ENCODE data around the gene RMND5A. TPM values are rescaled to one million over a fixed set of nuclear protein-coding genes. Genes with fewer than 3 reads are reported as not detected.

RMND5A gene
- total and polyA plus RNA-seq, 2 experiments from 2014 or later = 23.0 to 80.8 TPM

DNA sequence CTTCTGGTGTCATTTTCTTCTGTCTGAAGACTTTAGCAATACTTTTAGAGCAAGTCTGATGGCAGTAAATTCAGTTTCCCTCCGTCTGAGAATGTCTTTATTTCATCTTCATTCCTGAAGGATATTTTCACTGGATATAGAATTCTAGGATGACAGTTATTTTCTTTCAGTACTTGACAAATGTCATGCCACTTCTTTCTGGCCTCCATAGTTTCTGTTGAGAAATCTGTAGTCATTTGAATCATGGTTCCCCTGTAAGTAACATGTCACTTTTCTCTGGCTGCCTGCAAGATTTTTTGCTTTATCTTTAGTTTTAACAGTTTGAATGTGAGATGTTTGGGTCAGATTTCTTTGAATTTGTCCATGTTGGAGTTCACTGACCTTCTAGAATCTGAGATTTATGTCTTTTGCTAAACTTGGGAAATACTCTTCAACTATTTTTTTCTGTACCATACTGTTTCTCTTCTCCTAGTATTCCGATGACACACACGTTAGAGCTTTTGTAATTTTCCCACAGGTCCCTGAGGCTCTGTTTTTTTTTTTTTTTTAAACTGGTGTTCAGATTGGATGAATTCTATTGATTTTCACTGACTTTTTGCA, 30.2 kb downstream of the RMND5A start:
- no peaks in the 10 kb centered on the region for H3K36me3 ChIP-seq (replicated peaks; ENCODE audit: insufficient read depth, low read depth)
- no peaks in the 10 kb centered on the region for H3K27me3 ChIP-seq
- H3K9me2 ChIP-seq (replicated peaks; ENCODE audit: insufficient read depth) = no peaks in the 10 kb centered on the region
- peaks cover 27% of the 10 kb centered on the region for H4K20me1 ChIP-seq (ENCODE audit: insufficient read depth, poor library complexity, severe bottlenecking)
- no peaks in the 10 kb centered on the region for H3K4me1 ChIP-seq (ENCODE audit: insufficient read depth)
- no peak overlapping the region for H3K4me2 ChIP-seq
- no peak overlapping the region for H3K4me3 ChIP-seq
- H3K27ac ChIP-seq = no peak overlapping the region
- H3K79me2 ChIP-seq = peaks cover 90% of the 10 kb centered on the region
- no peak for DNase-seq (ENCODE audit: low spot score)
- peaks cover 6% of the 10 kb centered on the region for H3K9me3 ChIP-seq (ENCODE audit: low read depth)
- no peak for TF ChIP-seq EZH2phosphoT487 (IDR thresholded peaks at IDR 0.05; ENCODE audit: low read depth, severe bottlenecking, unreplicated experiment)
- no peak overlapping the region for H2AFZ ChIP-seq
- WGBS (ENCODE audit: low lambda C conversion rate, missing lambda C conversion rate) = 97% methylated on average over 3 of the region's 3 CpGs

DNA sequence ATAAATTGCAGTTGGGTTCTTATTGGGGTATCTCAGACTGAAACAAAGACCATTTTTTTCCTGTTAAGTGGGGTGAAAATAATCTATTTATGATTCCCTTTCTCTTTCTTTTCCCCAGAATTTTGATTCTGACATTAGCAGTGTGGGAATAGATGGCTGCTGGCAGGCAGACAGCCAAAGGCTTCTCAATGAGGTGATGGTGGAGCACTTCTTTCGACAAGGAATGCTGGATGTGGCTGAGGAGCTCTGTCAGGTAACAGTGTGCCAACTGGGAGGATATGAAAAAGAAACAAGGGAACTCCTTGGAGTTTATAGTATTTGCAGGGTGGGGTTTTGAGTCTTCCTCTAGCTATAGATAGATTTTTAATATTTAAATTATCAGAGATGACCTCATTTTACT, 31.7 kb downstream of the RMND5A start:
- H2AFZ ChIP-seq = no peak overlapping the region
- H4K20me1 ChIP-seq (ENCODE audit: insufficient read depth, poor library complexity, severe bottlenecking) = peaks cover 13% of the 10 kb centered on the region
- no peaks in the 10 kb centered on the region for H3K9me2 ChIP-seq (replicated peaks; ENCODE audit: insufficient read depth)
- H3K27ac ChIP-seq = no peak overlapping the region
- 100% methylated on average over 1 of the region's 1 CpG for WGBS (ENCODE audit: low lambda C conversion rate, missing lambda C conversion rate)
- no peak overlapping the region for H3K4me2 ChIP-seq
- peaks cover 6% of the 10 kb centered on the region for H3K9me3 ChIP-seq (ENCODE audit: low read depth)
- H3K4me1 ChIP-seq (ENCODE audit: insufficient read depth) = no peaks in the 10 kb centered on the region
- H3K36me3 ChIP-seq (replicated peaks; ENCODE audit: insufficient read depth, low read depth) = no peaks in the 10 kb centered on the region
- H3K79me2 ChIP-seq = peaks cover 79% of the 10 kb centered on the region
- no peaks in the 10 kb centered on the region for H3K27me3 ChIP-seq
- H3K4me3 ChIP-seq = no peak overlapping the region
- no peak for DNase-seq (ENCODE audit: low spot score)
- TF ChIP-seq, protein P1, sequence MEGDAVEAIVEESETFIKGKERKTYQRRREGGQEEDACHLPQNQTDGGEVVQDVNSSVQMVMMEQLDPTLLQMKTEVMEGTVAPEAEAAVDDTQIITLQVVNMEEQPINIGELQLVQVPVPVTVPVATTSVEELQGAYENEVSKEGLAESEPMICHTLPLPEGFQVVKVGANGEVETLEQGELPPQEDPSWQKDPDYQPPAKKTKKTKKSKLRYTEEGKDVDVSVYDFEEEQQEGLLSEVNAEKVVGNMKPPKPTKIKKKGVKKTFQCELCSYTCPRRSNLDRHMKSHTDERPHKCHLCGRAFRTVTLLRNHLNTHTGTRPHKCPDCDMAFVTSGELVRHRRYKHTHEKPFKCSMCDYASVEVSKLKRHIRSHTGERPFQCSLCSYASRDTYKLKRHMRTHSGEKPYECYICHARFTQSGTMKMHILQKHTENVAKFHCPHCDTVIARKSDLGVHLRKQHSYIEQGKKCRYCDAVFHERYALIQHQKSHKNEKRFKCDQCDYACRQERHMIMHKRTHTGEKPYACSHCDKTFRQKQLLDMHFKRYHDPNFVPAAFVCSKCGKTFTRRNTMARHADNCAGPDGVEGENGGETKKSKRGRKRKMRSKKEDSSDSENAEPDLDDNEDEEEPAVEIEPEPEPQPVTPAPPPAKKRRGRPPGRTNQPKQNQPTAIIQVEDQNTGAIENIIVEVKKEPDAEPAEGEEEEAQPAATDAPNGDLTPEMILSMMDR (IDR thresholded peaks at IDR 0.05; ENCODE audit: poor library complexity) = no peak
- TF ChIP-seq EZH2phosphoT487 (IDR thresholded peaks at IDR 0.05; ENCODE audit: low read depth, severe bottlenecking, unreplicated experiment) (no peak), EZH2 (IDR thresholded peaks at IDR 0.05; ENCODE audit: borderline replicate concordance) (no peak)

DNA sequence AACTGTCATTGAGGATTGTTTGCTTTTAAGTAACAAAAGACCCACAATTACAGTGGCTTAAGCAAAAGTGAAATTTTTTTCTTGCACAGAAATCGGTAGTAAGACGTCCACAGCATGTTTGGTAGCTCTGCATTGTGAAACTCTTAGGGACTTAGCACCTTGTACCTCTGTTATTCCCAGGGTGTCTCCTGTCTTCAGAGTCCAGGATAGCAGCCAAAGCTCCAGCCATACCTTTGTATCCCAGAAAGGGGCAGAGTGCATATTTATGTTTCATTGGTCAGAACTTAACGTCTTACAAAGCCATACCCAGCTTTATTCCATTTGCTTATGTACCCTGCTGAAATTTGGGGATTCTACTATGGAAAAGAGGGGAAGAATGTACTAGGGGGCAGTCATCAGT, 32.8 kb downstream of the RMND5A start:
- peaks cover 77% of the 10 kb centered on the region for H3K79me2 ChIP-seq
- no peaks in the 10 kb centered on the region for H3K27me3 ChIP-seq
- no peak overlapping the region for H3K27ac ChIP-seq
- peaks cover 6% of the 10 kb centered on the region for H3K9me3 ChIP-seq (ENCODE audit: low read depth)
- no peak overlapping the region for H3K4me2 ChIP-seq
- H3K36me3 ChIP-seq (replicated peaks; ENCODE audit: insufficient read depth, low read depth) = no peaks in the 10 kb centered on the region
- H3K4me3 ChIP-seq = no peak overlapping the region
- H4K20me1 ChIP-seq (ENCODE audit: insufficient read depth, poor library complexity, severe bottlenecking) = peaks cover 4% of the 10 kb centered on the region
- no peaks in the 10 kb centered on the region for H3K4me1 ChIP-seq (ENCODE audit: insufficient read depth)
- no peaks in the 10 kb centered on the region for H3K9me2 ChIP-seq (replicated peaks; ENCODE audit: insufficient read depth)
- TF ChIP-seq EZH2phosphoT487 (IDR thresholded peaks at IDR 0.05; ENCODE audit: low read depth, severe bottlenecking, unreplicated experiment) (no peak), EZH2 (IDR thresholded peaks at IDR 0.05; ENCODE audit: borderline replicate concordance) (no peak)
- TF ChIP-seq, protein P1 (IDR thresholded peaks at IDR 0.05; ENCODE audit: poor library complexity) = no peak
- no peak for DNase-seq (ENCODE audit: low spot score)
- 92% methylated on average over 3 of the region's 3 CpGs for WGBS (ENCODE audit: low lambda C conversion rate, missing lambda C conversion rate)
- no peak overlapping the region for H2AFZ ChIP-seq

DNA sequence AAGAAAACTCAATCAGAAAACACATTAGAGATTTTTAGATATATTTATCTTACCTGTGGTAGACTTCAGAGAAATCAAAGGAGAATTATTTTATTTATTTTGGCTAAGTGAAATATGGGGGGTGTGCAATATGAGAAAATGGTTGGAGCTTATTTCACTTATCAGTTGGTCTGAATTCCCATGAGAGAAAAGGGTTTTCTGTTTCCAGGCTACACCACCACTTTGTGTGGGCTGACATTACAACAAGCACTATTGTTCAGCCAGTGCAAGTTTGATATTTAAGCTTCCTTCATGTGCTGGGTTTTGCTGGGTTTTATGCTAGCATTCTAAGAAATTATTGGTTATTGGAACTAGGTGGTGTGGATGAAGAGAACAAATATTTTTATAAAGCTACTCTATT, 33.5 kb downstream of the RMND5A start:
- Histone ChIP-seq H3K9me2 (replicated peaks; ENCODE audit: insufficient read depth) (no peaks in the 10 kb centered on the region), H3K36me3 (replicated peaks; ENCODE audit: insufficient read depth, low read depth) (no peaks in the 10 kb centered on the region), H3K4me3 (no peak overlapping the region), H3K79me2 (peaks cover 76% of the 10 kb centered on the region), H3K4me1 (ENCODE audit: insufficient read depth) (no peaks in the 10 kb centered on the region), H3K27me3 (no peaks in the 10 kb centered on the region), H2AFZ (no peak overlapping the region), H3K9me3 (ENCODE audit: low read depth) (peaks cover 6% of the 10 kb centered on the region), H3K4me2 (no peak overlapping the region), H4K20me1 (ENCODE audit: insufficient read depth, poor library complexity, severe bottlenecking) (no peaks in the 10 kb centered on the region), H3K27ac (no peak overlapping the region)
- TF ChIP-seq EZH2 (IDR thresholded peaks at IDR 0.05; ENCODE audit: borderline replicate concordance) = no peak
- no peak for TF ChIP-seq EZH2phosphoT487 (IDR thresholded peaks at IDR 0.05; ENCODE audit: low read depth, severe bottlenecking, unreplicated experiment)
- TF ChIP-seq, protein P1 (IDR thresholded peaks at IDR 0.05; ENCODE audit: poor library complexity) = no peak
- no peak for DNase-seq (ENCODE audit: low spot score)
